Measurements from ENCODE around the gene SLC19A2. TPM values are rescaled to one million over a fixed set of nuclear protein-coding genes. Genes with fewer than 3 reads are reported as not detected.

Gene SLC19A2
- total RNA-seq, 1 donor from 2014 or later, result 18.1 TPM

GRCh38 chr1:169461390-169462000 is 24.2 kb downstream of the SLC19A2 start:
- H3K4me1 Mint-ChIP-seq (ENCODE audit: low read depth), result no peaks in the 10 kb centered on the region
- no peak for DNase-seq (ENCODE audit: low spot score, unreplicated experiment)
- H3K4me3 Mint-ChIP-seq (ENCODE audit: low read depth), result no peak overlapping the region
- H3K27me3 Mint-ChIP-seq, result no peaks in the 10 kb centered on the region
- TF ChIP-seq CTCF (IDR thresholded peaks at IDR 0.05; ENCODE audit: unreplicated experiment), result no peak
- H3K27ac Mint-ChIP-seq, result no peak overlapping the region
- H3K9me3 Mint-ChIP-seq (ENCODE audit: low read depth), result peaks cover 9% of the 10 kb centered on the region
- peaks cover 2% of the 10 kb centered on the region for H3K36me3 Mint-ChIP-seq (ENCODE audit: insufficient read depth)

GRCh38 chr1:169460191-169460833 is 25.4 kb downstream of the SLC19A2 start:
- H3K4me1 Mint-ChIP-seq (ENCODE audit: low read depth), result no peaks in the 10 kb centered on the region

GRCh38 chr1:169457443-169457842 is 28.3 kb downstream of the SLC19A2 start:
- no peak for TF ChIP-seq CTCF (IDR thresholded peaks at IDR 0.05; ENCODE audit: unreplicated experiment)
- Mint-ChIP-seq H3K4me3 (ENCODE audit: low read depth) (no peak overlapping the region), H3K4me1 (ENCODE audit: low read depth) (no peaks in the 10 kb centered on the region), H3K36me3 (ENCODE audit: insufficient read depth) (no peaks in the 10 kb centered on the region), H3K9me3 (ENCODE audit: low read depth) (peaks cover 11% of the 10 kb centered on the region), H3K27me3 (no peaks in the 10 kb centered on the region), H3K27ac (no peak overlapping the region)
- no peak for DNase-seq (ENCODE audit: low spot score, unreplicated experiment)

More at GRCh38 chr1:169460191-169460833, 25.4 kb downstream of the SLC19A2 start:
- no peak for DNase-seq (ENCODE audit: low spot score, unreplicated experiment)
- Mint-ChIP-seq H3K9me3 (ENCODE audit: low read depth) (peaks cover 11% of the 10 kb centered on the region), H3K27me3 (no peaks in the 10 kb centered on the region), H3K27ac (no peak overlapping the region), H3K4me3 (ENCODE audit: low read depth) (peak overlapping the region; percentile 51), H3K36me3 (ENCODE audit: insufficient read depth) (no peaks in the 10 kb centered on the region)
- TF ChIP-seq CTCF (IDR thresholded peaks at IDR 0.05; ENCODE audit: unreplicated experiment), result no peak

- TF ChIP-seq CTCF (IDR thresholded peaks at IDR 0.05; ENCODE audit: unreplicated experiment), result no peak
- H3K4me3 Mint-ChIP-seq (ENCODE audit: low read depth), result no peak overlapping the region
- no peaks in the 10 kb centered on the region for H3K4me1 Mint-ChIP-seq (ENCODE audit: low read depth)
- H3K27ac Mint-ChIP-seq, result no peak overlapping the region
- no peaks in the 10 kb centered on the region for H3K27me3 Mint-ChIP-seq
- H3K9me3 Mint-ChIP-seq (ENCODE audit: low read depth), result peaks cover 11% of the 10 kb centered on the region
- H3K36me3 Mint-ChIP-seq (ENCODE audit: insufficient read depth), result no peaks in the 10 kb centered on the region
- DNase-seq (ENCODE audit: low spot score, unreplicated experiment), result no peak
Measured at GRCh38 chr1:169456029-169456428, 29.7 kb downstream of the SLC19A2 start.

GRCh38 chr1:169452921-169453320 is 32.8 kb downstream of the SLC19A2 start:
- H3K36me3 Mint-ChIP-seq (ENCODE audit: insufficient read depth), result no peaks in the 10 kb centered on the region
- no peak overlapping the region for H3K27ac Mint-ChIP-seq
- no peaks in the 10 kb centered on the region for H3K4me1 Mint-ChIP-seq (ENCODE audit: low read depth)
- DNase-seq (ENCODE audit: low spot score, unreplicated experiment), result no peak
- no peaks in the 10 kb centered on the region for H3K27me3 Mint-ChIP-seq
- H3K4me3 Mint-ChIP-seq (ENCODE audit: low read depth), result no peak overlapping the region
- peaks cover 11% of the 10 kb centered on the region for H3K9me3 Mint-ChIP-seq (ENCODE audit: low read depth)
- TF ChIP-seq CTCF (IDR thresholded peaks at IDR 0.05; ENCODE audit: unreplicated experiment), result no peak
